HepG2 (cell line): Measurements from ENCODE around the gene ATP6V0D1. TPM values are rescaled to one million over a fixed set of nuclear protein-coding genes. Genes with fewer than 3 reads are reported as not detected.

Experiments
- CCAR2 ChIP-seq: fragments of 200-400 bp; formaldehyde crosslinking; optimal IDR thresholded peaks from 2 replicates; pipeline ENCODE3; 2018; ENCODE audit warnings: low read depth, mild to moderate bottlenecking, low read length, moderate library complexity
- HNRNPUL1 ChIP-seq: fragments of 200-400 bp; formaldehyde crosslinking; IDR thresholded peaks from 2 replicates; pipeline ENCODE4 v1.6.1; 2017; ENCODE audit warnings: low read depth, mild to moderate bottlenecking, low read length, moderate library complexity
- KDM2A ChIP-seq: sonication (generic); formaldehyde crosslinking; IDR thresholded peaks from 2 replicates; pipeline ENCODE4 v1.4.0; 2020; ENCODE audit warnings: low read depth, missing genetic modification reagents, borderline replicate concordance
- MAF1 ChIP-seq: sonication (generic); formaldehyde crosslinking; IDR thresholded peaks from 2 replicates; pipeline ENCODE4 v1.5.0; 2020; ENCODE audit warnings: missing genetic modification reagents, borderline replicate concordance
- MED8 ChIP-seq: sonication (generic); formaldehyde crosslinking; IDR thresholded peaks from 2 replicates; pipeline ENCODE4 v1.8.1; 2023; ENCODE audit warnings: mild to moderate bottlenecking, missing genetic modification reagents; ENCODE audit not compliant: insufficient replicate concordance
- NFIC ChIP-seq: IDR thresholded peaks from 2 replicates; pipeline ENCODE4 v1.6.1; 2012; ENCODE audit warnings: mild to moderate bottlenecking, low read length, inconsistent platforms
- NFKB2 ChIP-seq: sonication (generic); formaldehyde crosslinking; IDR thresholded peaks from 2 replicates; pipeline ENCODE4 v1.4.0; 2020; ENCODE audit warnings: missing genetic modification reagents, borderline replicate concordance
- SPEN ChIP-seq: sonication (generic); formaldehyde crosslinking; IDR thresholded peaks from 2 replicates; pipeline ENCODE4 v1.5.1; 2020; ENCODE audit warnings: low read depth, mild to moderate bottlenecking, missing genetic modification reagents
- ZNF180 ChIP-seq: sonication (generic); formaldehyde crosslinking; IDR thresholded peaks from 2 replicates; pipeline ENCODE4 v1.4.0; 2020; ENCODE audit warnings: low read depth, missing genetic modification reagents, borderline replicate concordance
- ZNF24 ChIP-seq: fragments of 450-650 bp; IDR thresholded peaks from 2 replicates; pipeline ENCODE4 v1.6.1; 2017; ENCODE audit warnings: antibody characterized with exemption, mild to moderate bottlenecking
- ZNF296 ChIP-seq: sonication (generic); formaldehyde crosslinking; conservative IDR thresholded peaks from 2 replicates; pipeline ENCODE4 v1.5.0; 2020; ENCODE audit warnings: mild to moderate bottlenecking, missing genetic modification reagents
- ZNF432 ChIP-seq: sonication (generic); formaldehyde crosslinking; IDR thresholded peaks from 2 replicates; pipeline ENCODE4 v1.5.0; 2020; ENCODE audit warnings: missing genetic modification reagents, mild to moderate bottlenecking, borderline replicate concordance
- ZNF616 ChIP-seq: sonication (generic); formaldehyde crosslinking; IDR thresholded peaks from 2 replicates; pipeline ENCODE4 v1.5.0; 2020; ENCODE audit warnings: low read depth, mild to moderate bottlenecking, missing genetic modification reagents
- ZNF644 ChIP-seq: IDR thresholded peaks from 2 replicates; pipeline ENCODE4 v1.6.1; 2016; ENCODE audit warnings: low read depth
- ZNF781 ChIP-seq: sonication (generic); formaldehyde crosslinking; IDR thresholded peaks from 2 replicates; pipeline ENCODE4 v1.5.1; 2020; ENCODE audit warnings: borderline replicate concordance, mild to moderate bottlenecking, missing genetic modification reagents; ENCODE audit errors: not compliant biosample characterization
- polyA plus RNA-seq, 8 experiments: library from polyadenylated mRNA; depleted of rRNA in 3 of 8; stranded (reverse) in 7 of 8; unstranded in 1 of 8; fragments of >200 nt; fragmentation: Illumina TruSeq in 4 of 8; extraction: Trizol in 4 of 8; gene quantifications; 2 replicates each; pipeline versions ENCODE4 v1.2.1 to v1.2.3, GENCODE V29; 2011 to 2016; ENCODE audit warnings: low read depth in 4 of 8, missing spikeins in 1 of 8, mixed read lengths in 1 of 8; ENCODE audit not compliant: insufficient read depth in 1 of 8
- total RNA-seq, 5 experiments: library from RNA; depleted of rRNA; stranded (reverse); fragments of >200 nt; fragmentation: Illumina TruSeq; extraction: Trizol; gene quantifications; 2 replicates each; pipeline ENCODE4 v1.2.3, GENCODE V29; 2016; ENCODE audit warnings: low read depth in 1 of 5
- TF ChIP-seq, protein P1 (sequence below): sonication (generic); formaldehyde crosslinking; IDR thresholded peaks from 2 replicates; pipeline ENCODE4 v1.8.1; 2022; ENCODE audit warnings: low read depth, mild to moderate bottlenecking, missing genetic modification reagents
- TF ChIP-seq, protein P2 (sequence below): sonication (generic); formaldehyde crosslinking; IDR thresholded peaks from 2 replicates; pipeline ENCODE4 v1.5.1; 2020; ENCODE audit warnings: mild to moderate bottlenecking, missing genetic modification reagents, borderline replicate concordance

ATP6V0D1 gene
- total and polyA plus RNA-seq, 2 of the 13 experiments (the other 11 are each of a cell fraction or from before 2014, with no cell fraction given), result 51.1 to 61.3 TPM

DNA sequence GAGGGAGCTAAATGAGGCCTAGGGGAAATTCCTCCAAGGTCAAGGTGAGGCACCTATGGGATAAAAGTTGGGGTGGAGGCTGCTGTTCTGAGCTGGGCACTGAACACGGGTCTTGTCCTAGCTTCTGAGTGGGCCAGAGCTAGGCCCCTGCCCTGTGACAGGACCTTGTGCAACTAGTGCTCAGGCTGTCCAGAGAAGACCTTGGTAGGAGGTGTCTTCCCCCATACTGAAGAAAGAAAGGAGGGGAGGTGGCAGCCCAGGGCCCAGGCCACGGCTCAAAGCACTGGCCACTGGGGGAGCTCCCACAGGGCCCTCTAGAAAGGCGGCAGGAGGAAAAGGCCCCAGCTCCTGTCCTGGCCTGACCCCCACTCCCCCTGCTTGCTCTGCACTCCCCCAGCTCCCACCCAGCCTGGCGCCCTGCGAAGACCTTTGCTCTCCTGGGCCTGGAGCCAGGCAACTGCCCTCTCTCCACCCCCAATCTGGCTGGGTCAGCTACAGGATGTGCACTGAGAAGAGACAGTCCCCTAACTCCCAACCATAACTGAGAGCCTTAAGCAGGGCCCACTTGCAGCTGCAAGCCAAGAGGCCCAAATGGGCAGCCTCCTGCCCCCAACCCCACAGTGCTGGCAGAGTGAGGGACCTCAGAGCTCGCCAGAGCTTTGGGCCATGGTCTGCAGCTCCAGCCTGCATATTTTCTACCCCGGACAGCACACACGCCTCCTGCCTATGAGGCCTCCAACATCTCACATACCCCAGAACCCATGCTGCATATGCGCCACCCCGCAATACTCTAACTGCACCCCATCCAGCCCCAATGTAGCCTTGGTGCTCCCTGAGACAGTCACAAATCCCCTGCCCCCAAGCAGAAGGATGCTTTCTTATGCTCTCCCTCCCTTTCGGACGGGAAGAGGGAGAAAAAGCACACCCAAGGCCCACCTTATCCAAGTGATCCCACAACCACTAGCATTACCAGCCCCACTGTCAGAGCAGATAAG is 34.7 kb downstream of the ATP6V0D1 start (continued):
- TF ChIP-seq ZNF781 (CRISPR knock-in tag) (peak; percentile 71), NFKB2 (CRISPR knock-in tag) (peak; percentile 3; the same call in 1 of the 2 replicates), MAF1 (0 out of 2 replicates have a peak, but pooled peaks have one; percentile 2), HNRNPUL1 (no peak), ZNF24 (no peak), KDM2A (CRISPR knock-in tag) (peak; percentile 10; the same call in 1 of the 2 replicates), ZNF616 (no peak), SPEN (CRISPR knock-in tag) (peak; percentile 69), ZNF644 (CRISPR knock-in tag) (peak; percentile 52; the same call in 1 of the 2 replicates), CCAR2 (no peak), NFIC (peak; percentile 52; the same call in 1 of the 2 replicates), MED8 (peak; percentile 74), ZNF180 (peak; percentile 73; the same call in 1 of the 2 replicates), ZNF296 (CRISPR knock-in tag) (no peak; the same call in 1 of the 2 replicates), ZNF432 (no peak)
- TF ChIP-seq, protein P1, sequence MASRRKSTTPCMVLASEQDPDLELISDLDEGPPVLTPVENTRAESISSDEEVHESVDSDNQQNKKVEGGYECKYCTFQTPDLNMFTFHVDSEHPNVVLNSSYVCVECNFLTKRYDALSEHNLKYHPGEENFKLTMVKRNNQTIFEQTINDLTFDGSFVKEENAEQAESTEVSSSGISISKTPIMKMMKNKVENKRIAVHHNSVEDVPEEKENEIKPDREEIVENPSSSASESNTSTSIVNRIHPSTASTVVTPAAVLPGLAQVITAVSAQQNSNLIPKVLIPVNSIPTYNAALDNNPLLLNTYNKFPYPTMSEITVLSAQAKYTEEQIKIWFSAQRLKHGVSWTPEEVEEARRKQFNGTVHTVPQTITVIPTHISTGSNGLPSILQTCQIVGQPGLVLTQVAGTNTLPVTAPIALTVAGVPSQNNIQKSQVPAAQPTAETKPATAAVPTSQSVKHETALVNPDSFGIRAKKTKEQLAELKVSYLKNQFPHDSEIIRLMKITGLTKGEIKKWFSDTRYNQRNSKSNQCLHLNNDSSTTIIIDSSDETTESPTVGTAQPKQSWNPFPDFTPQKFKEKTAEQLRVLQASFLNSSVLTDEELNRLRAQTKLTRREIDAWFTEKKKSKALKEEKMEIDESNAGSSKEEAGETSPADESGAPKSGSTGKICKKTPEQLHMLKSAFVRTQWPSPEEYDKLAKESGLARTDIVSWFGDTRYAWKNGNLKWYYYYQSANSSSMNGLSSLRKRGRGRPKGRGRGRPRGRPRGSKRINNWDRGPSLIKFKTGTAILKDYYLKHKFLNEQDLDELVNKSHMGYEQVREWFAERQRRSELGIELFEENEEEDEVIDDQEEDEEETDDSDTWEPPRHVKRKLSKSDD (CRISPR knock-in tag), result peak; percentile 71
- TF ChIP-seq, protein P2, sequence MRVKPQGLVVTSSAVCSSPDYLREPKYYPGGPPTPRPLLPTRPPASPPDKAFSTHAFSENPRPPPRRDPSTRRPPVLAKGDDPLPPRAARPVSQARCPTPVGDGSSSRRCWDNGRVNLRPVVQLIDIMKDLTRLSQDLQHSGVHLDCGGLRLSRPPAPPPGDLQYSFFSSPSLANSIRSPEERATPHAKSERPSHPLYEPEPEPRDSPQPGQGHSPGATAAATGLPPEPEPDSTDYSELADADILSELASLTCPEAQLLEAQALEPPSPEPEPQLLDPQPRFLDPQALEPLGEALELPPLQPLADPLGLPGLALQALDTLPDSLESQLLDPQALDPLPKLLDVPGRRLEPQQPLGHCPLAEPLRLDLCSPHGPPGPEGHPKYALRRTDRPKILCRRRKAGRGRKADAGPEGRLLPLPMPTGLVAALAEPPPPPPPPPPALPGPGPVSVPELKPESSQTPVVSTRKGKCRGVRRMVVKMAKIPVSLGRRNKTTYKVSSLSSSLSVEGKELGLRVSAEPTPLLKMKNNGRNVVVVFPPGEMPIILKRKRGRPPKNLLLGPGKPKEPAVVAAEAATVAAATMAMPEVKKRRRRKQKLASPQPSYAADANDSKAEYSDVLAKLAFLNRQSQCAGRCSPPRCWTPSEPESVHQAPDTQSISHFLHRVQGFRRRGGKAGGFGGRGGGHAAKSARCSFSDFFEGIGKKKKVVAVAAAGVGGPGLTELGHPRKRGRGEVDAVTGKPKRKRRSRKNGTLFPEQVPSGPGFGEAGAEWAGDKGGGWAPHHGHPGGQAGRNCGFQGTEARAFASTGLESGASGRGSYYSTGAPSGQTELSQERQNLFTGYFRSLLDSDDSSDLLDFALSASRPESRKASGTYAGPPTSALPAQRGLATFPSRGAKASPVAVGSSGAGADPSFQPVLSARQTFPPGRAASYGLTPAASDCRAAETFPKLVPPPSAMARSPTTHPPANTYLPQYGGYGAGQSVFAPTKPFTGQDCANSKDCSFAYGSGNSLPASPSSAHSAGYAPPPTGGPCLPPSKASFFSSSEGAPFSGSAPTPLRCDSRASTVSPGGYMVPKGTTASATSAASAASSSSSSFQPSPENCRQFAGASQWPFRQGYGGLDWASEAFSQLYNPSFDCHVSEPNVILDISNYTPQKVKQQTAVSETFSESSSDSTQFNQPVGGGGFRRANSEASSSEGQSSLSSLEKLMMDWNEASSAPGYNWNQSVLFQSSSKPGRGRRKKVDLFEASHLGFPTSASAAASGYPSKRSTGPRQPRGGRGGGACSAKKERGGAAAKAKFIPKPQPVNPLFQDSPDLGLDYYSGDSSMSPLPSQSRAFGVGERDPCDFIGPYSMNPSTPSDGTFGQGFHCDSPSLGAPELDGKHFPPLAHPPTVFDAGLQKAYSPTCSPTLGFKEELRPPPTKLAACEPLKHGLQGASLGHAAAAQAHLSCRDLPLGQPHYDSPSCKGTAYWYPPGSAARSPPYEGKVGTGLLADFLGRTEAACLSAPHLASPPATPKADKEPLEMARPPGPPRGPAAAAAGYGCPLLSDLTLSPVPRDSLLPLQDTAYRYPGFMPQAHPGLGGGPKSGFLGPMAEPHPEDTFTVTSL (CRISPR knock-in tag), result peak; percentile 51; the same call in 1 of the 2 replicates
